ENCODE data around the gene FOXRED1. TPM values are rescaled to one million over a fixed set of nuclear protein-coding genes. Genes with fewer than 3 reads are reported as not detected.

FOXRED1 gene
- total and polyA plus RNA-seq, 9 of the 15 experiments (the other 6 are each of a cell fraction or from before 2014, with no cell fraction given) = 14.1 to 94.4 (median 53.1) TPM

DNA sequence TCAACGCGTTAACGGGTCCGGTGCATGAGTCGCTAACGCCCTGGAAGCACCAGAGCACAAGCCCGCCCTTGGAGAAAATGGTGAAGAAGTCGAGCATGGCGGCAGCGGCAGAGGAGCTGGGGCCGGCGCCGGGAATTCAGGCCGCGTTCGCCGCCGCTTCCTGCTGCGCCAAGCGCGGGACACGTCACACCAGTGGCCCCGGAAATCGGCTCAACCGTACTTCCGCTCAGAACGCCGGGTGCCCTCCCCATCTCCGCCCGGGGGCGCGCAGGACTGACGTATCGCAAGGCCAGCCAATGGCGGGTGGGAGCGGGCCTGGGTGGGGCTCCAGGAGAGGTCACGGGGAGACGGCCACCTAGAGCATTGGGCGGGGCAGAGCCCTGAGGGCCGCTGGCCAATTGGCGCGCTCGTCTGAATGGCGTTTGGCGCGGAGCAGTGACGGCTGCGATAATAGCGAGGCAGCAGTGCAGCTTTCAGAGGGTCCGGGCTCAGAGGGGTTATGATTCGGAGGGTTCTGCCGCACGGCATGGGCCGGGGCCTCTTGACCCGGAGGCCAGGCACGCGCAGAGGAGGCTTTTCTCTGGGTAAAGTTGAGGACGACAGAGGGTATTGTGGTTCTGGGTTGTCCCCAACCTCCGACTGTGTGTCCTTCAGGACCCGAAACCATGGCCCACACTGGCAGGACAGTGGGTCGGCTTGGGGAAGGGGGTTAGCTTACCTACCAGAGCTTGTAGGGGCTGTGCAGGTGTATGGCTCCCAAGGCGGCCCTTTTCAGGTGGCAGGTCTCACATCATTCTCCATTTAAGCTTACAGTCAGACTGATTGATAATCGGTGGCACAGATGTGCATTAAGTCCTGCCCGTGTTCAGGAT lies at the start of gene FOXRED1, which contains the start of gene SRPRA (continued):
- TF ChIP-seq SIN3B (IDR thresholded peaks at IDR 0.05; ENCODE audit: low read depth) (peak; percentile 93), PHF8 (IDR thresholded peaks at IDR 0.05; ENCODE audit: borderline replicate concordance, low read length) (peak; percentile 97), RBM25 (IDR thresholded peaks at IDR 0.05; ENCODE audit: low read depth, low read length, severe bottlenecking) (peak; percentile 91), ZNF444 (CRISPR knock-in tag; IDR thresholded peaks at IDR 0.05) (no peak), ZFX (CRISPR knock-in tag; IDR thresholded peaks at IDR 0.05) (peak; percentile 75), ELF1 (tag; IDR thresholded peaks at IDR 0.05) (peak; percentile 97), HNRNPH1 (optimal IDR thresholded peaks at IDR 0.05; ENCODE audit: low read depth, low read length) (no peak), HOXB6 (CRISPR knock-in tag; IDR thresholded peaks at IDR 0.05; ENCODE audit: borderline replicate concordance) (no peak), DMBX1 (CRISPR knock-in tag; IDR thresholded peaks at IDR 0.05; ENCODE audit: borderline replicate concordance) (0 out of 2 replicates have a peak, but pooled peaks have one; percentile 19), LARP7 (IDR thresholded peaks at IDR 0.05) (no peak), SMARCB1 (IDR thresholded peaks at IDR 0.05; ENCODE audit: insufficient read length, low read depth) (no peak), SIX5 (IDR thresholded peaks at IDR 0.05; ENCODE audit: borderline replicate concordance in 1 of 2, insufficient read depth in 1 of 2, low read depth in 1 of 2, low read length in 2 of 2) (peak in 1 of 2 experiments; percentile 3; a peak in 1 of 4 replicates)
- TF ChIP-seq, protein P1, sequence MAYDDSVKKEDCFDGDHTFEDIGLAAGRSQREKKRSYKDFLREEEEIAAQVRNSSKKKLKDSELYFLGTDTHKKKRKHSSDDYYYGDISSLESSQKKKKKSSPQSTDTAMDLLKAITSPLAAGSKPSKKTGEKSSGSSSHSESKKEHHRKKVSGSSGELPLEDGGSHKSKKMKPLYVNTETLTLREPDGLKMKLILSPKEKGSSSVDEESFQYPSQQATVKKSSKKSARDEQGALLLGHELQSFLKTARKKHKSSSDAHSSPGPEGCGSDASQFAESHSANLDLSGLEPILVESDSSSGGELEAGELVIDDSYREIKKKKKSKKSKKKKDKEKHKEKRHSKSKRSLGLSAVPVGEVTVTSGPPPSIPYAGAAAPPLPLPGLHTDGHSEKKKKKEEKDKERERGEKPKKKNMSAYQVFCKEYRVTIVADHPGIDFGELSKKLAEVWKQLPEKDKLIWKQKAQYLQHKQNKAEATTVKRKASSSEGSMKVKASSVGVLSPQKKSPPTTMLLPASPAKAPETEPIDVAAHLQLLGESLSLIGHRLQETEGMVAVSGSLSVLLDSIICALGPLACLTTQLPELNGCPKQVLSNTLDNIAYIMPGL (CRISPR knock-in tag; IDR thresholded peaks at IDR 0.05) = peak; percentile 47; the same call in 1 of the 2 replicates
- TF ChIP-seq, protein P2, sequence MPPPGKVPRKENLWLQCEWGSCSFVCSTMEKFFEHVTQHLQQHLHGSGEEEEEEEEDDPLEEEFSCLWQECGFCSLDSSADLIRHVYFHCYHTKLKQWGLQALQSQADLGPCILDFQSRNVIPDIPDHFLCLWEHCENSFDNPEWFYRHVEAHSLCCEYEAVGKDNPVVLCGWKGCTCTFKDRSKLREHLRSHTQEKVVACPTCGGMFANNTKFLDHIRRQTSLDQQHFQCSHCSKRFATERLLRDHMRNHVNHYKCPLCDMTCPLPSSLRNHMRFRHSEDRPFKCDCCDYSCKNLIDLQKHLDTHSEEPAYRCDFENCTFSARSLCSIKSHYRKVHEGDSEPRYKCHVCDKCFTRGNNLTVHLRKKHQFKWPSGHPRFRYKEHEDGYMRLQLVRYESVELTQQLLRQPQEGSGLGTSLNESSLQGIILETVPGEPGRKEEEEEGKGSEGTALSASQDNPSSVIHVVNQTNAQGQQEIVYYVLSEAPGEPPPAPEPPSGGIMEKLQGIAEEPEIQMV (tag; conservative IDR thresholded peaks at IDR 0.05; ENCODE audit: low read depth) = no peak
- TF ChIP-seq, protein P3, sequence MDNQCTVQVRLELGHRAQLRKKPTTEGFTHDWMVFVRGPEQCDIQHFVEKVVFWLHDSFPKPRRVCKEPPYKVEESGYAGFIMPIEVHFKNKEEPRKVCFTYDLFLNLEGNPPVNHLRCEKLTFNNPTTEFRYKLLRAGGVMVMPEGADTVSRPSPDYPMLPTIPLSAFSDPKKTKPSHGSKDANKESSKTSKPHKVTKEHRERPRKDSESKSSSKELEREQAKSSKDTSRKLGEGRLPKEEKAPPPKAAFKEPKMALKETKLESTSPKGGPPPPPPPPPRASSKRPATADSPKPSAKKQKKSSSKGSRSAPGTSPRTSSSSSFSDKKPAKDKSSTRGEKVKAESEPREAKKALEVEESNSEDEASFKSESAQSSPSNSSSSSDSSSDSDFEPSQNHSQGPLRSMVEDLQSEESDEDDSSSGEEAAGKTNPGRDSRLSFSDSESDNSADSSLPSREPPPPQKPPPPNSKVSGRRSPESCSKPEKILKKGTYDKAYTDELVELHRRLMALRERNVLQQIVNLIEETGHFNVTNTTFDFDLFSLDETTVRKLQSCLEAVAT (IDR thresholded peaks at IDR 0.05) = peak in 1 of 2 experiments; percentile 84; a peak in 2 of 4 replicates
- TF ChIP-seq, protein P4, sequence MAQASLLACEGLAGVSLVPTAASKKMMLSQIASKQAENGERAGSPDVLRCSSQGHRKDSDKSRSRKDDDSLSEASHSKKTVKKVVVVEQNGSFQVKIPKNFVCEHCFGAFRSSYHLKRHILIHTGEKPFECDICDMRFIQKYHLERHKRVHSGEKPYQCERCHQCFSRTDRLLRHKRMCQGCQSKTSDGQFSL (CRISPR knock-in tag; IDR thresholded peaks at IDR 0.05) = peak; percentile 77; the same call in 1 of the 2 replicates
- TF ChIP-seq, protein P4 (tag; IDR thresholded peaks at IDR 0.05) = no peak; a peak in 1 of 4 replicates
- TF ChIP-seq, protein P5, sequence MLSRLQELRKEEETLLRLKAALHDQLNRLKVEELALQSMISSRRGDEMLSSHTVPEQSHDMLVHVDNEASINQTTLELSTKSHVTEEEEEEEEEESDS (CRISPR knock-in tag; IDR thresholded peaks at IDR 0.05) = no peak
- TF ChIP-seq, protein P6, sequence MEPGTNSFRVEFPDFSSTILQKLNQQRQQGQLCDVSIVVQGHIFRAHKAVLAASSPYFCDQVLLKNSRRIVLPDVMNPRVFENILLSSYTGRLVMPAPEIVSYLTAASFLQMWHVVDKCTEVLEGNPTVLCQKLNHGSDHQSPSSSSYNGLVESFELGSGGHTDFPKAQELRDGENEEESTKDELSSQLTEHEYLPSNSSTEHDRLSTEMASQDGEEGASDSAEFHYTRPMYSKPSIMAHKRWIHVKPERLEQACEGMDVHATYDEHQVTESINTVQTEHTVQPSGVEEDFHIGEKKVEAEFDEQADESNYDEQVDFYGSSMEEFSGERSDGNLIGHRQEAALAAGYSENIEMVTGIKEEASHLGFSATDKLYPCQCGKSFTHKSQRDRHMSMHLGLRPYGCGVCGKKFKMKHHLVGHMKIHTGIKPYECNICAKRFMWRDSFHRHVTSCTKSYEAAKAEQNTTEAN (CRISPR knock-in tag; IDR thresholded peaks at IDR 0.05) = 0 out of 2 replicates have a peak, but pooled peaks have one; percentile 50

Measured in K562 (cell line).